Measurements from ENCODE around the gene AMD1. TPM values are rescaled to one million over a fixed set of nuclear protein-coding genes. Genes with fewer than 3 reads are reported as not detected.

Gene AMD1
- total and polyA plus RNA-seq, 2 experiments from 2014 or later, result 127 to 243 TPM

GRCh38 chr6:110880651-110881050 is 6.1 kb downstream of the AMD1 start (continued):
- TF ChIP-seq ZNF462 (CRISPR knock-in tag; IDR thresholded peaks at IDR 0.05) (no peak), CREB1 (CRISPR knock-in tag; IDR thresholded peaks at IDR 0.05; ENCODE audit: low read depth) (no peak), NANOG (IDR thresholded peaks at IDR 0.05; ENCODE audit: borderline replicate concordance) (no peak)

- ATAC-seq (no peak), DNase-seq (ENCODE audit: low spot score) (no peak)
- H3K79me2 ChIP-seq (replicated peaks; ENCODE audit: insufficient read depth), result peaks cover 100% of the 10 kb centered on the region
- peaks cover 4% of the 10 kb centered on the region for H3K27me3 Mint-ChIP-seq (ENCODE audit: insufficient read depth, low read depth, poor library complexity)
- H3K4me3 ChIP-seq, result peak overlapping the region; percentile 24; the same call in 1 of the 2 replicates
- H3K27ac ChIP-seq (ENCODE audit: low read depth), result peak overlapping the region; percentile 85
- no peaks in the 10 kb centered on the region for H3K36me3 ChIP-seq (ENCODE audit: insufficient read depth)
- no peaks in the 10 kb centered on the region for H3F3A ChIP-seq (replicated peaks; ENCODE audit: low read depth)
- peaks cover 88% of the 10 kb centered on the region for H4K20me1 ChIP-seq (replicated peaks; ENCODE audit: insufficient read depth)
- H3K27me3 ChIP-seq (ENCODE audit: insufficient read depth), result no peaks in the 10 kb centered on the region
- peak overlapping the region; percentile 72; the same call in 1 of the 2 replicates for H3K27ac Mint-ChIP-seq
- H3K36me3 Mint-ChIP-seq (ENCODE audit: low read depth), result peaks cover 29% of the 10 kb centered on the region
- peak overlapping the region; percentile 83 for H3K4me2 ChIP-seq
- no peak overlapping the region for H2AFZ ChIP-seq
- peaks cover 68% of the 10 kb centered on the region for H3K4me1 Mint-ChIP-seq
- H3K9me2 ChIP-seq (ENCODE audit: insufficient read depth), result no peaks in the 10 kb centered on the region
- H3K4me1 ChIP-seq (ENCODE audit: insufficient read depth), result peaks cover 80% of the 10 kb centered on the region
- H3K9me3 Mint-ChIP-seq, result no peaks in the 10 kb centered on the region
- H3K4me3 Mint-ChIP-seq, result no peak overlapping the region
- TF ChIP-seq JUNB (IDR thresholded peaks at IDR 0.05; ENCODE audit: unreplicated experiment) (no peak), EZH2 (IDR thresholded peaks at IDR 0.05; ENCODE audit: low read depth, unreplicated experiment) (no peak), ETS1 (IDR thresholded peaks at IDR 0.05) (no peak), EZH2phosphoT487 (IDR thresholded peaks at IDR 0.05; ENCODE audit: unreplicated experiment) (no peak), REST (IDR thresholded peaks at IDR 0.05; ENCODE audit: unreplicated experiment) (no peak), CREB1 (CRISPR knock-in tag; IDR thresholded peaks at IDR 0.05; ENCODE audit: low read depth) (no peak), NANOG (IDR thresholded peaks at IDR 0.05; ENCODE audit: borderline replicate concordance) (no peak), STAT1 (IDR thresholded peaks at IDR 0.05; ENCODE audit: unreplicated experiment) (no peak), ZNF114 (CRISPR knock-in tag; IDR thresholded peaks at IDR 0.05) (no peak), ZNF331 (CRISPR knock-in tag; IDR thresholded peaks at IDR 0.05; ENCODE audit: low read depth) (no peak), CTCF (conservative IDR thresholded peaks at IDR 0.05; ENCODE audit: low read depth in 2 of 2) (no peak)
Measured at GRCh38 chr6:110881546-110882273, 7.1 kb downstream of the AMD1 start.

Data from GM23338 (cell line).